Heart left ventricle (tissue), 13 donors: Measurements from ENCODE around the gene PPIL1.
A peak's percentile ranks its signal among the peaks of the same experiment; 100 is the strongest.

Experiments used
- POLR2A ChIP-seq, 2 donors: fragments of 450-650 bp; IDR thresholded peaks; one replicate each; pipeline ENCODE4 v1.6.1; 2017; ENCODE audit warnings: antibody characterized with exemption in 2 of 2, mild to moderate bottlenecking in 2 of 2, moderate library complexity in 2 of 2
- TF ChIP-seq, protein P1 (sequence below), 12 donors: fragments of 200-600 bp; sonication (generic) in 4 of 12; IDR thresholded peaks; one replicate each; pipeline versions ENCODE4 v1.5.0 to v1.8.0; 2018 to 2022; ENCODE audit warnings: antibody characterized with exemption in 12 of 12, mild to moderate bottlenecking in 5 of 12
- donor health status: ischemic (EF 13 %, LVEDD 7.1; RV severe dilation, severe dysfunction).
- donor health status: DM: no; HTN: yes; CAD: no.
- donor health status: DM: no; HTN: no; CAD: no.
- donor health status: ischemic (EF 25% LVEDD 6.9; RV normal size, moderate dysfunction).
- donor health status: ischemic (EF 25% LVEDD 5.7; RV mildly dilated, moderate dysfunction).
- donor health status: ischemic (EF 35%, LVEDD 5.7; RV mildly dilated, moderate dysfunction).
- donor health status: nonischemic (EF 11% LVEDD 7.7; RV severe dilation, severe dysfunction).
- donor health status: DM: yes; HTN: yes; CAD: no.
- donor health status: PGD.
- donor health status: ischemic (EF 29% LVEDD 5.4; RV normal size, mild dysfunction).
- donor health status: nonischemic (EF 23%, LVEDD 6.1; RV moderate dilation, normal function).

DNA sequence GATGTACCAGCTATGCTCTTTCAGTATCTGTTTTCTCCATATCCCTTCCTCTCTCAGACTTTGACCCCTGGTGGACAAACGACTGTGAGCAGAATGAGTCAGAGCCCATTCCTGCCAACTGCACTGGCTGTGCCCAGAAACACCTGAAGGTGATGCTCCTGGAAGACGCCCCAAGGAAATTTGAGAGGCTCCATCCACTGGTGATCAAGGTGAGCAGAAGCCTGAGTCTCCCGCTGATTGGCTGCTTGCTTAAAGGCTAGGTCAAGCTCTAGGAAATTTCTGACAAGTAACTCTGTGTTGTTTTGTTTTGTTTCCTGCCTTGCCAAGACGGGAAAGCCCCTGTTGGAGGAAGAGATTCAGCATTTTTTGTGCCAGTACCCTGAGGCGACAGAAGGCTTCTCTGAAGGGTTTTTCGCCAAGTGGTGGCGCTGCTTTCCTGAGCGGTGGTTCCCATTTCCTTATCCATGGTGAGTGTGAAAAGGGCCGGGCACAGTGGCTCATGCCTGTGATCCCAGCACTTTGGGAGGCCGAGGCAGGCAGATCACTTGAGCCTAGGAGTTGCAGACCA is 39.7 kb upstream of the PPIL1 start:
- TF ChIP-seq, protein P1, sequence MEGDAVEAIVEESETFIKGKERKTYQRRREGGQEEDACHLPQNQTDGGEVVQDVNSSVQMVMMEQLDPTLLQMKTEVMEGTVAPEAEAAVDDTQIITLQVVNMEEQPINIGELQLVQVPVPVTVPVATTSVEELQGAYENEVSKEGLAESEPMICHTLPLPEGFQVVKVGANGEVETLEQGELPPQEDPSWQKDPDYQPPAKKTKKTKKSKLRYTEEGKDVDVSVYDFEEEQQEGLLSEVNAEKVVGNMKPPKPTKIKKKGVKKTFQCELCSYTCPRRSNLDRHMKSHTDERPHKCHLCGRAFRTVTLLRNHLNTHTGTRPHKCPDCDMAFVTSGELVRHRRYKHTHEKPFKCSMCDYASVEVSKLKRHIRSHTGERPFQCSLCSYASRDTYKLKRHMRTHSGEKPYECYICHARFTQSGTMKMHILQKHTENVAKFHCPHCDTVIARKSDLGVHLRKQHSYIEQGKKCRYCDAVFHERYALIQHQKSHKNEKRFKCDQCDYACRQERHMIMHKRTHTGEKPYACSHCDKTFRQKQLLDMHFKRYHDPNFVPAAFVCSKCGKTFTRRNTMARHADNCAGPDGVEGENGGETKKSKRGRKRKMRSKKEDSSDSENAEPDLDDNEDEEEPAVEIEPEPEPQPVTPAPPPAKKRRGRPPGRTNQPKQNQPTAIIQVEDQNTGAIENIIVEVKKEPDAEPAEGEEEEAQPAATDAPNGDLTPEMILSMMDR (IDR thresholded peaks at IDR 0.05) = peak in 2 of 12 donors; percentile 9 to 30
- TF ChIP-seq POLR2A (IDR thresholded peaks at IDR 0.05) = no peak
